ENCODE results near the gene IAH1.

The IAH1 gene

GRCh38 chr2:9474361-9475057 is at the start of gene IAH1:
TSS of gene IAH1 (plus strand) at chr2:9474551. CDS start at chr2:9474567, 16 bp downstream.
- no peak for FAIRE-seq

- FAIRE-seq: no peak
Measured at GRCh38 chr2:9428965-9429577, 45.3 kb upstream of the IAH1 start.

- no peak for FAIRE-seq
Measured at GRCh38 chr2:9430316-9431293, 43.7 kb upstream of the IAH1 start.

DNA sequence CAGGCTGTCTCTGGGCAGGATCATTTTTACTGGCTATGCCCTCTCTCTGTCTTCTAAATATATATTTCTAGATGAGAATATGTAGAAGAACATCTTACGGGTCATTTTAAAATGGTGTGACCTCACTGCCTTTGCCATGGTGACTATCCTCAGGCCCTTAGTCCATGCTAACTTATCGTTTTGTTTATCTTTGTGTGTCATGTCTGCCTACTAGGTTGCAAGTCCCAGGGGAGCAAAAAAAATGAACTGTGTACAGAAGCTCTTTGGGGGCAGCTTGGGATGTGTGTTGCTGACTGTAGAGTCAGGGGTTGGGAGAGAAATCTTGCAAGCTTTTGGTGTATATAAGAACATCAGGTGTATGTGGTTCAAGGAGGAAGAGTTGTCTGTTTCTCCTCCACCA is 39.9 kb upstream of the IAH1 start:
- no peak for FAIRE-seq

- no peak for FAIRE-seq
Measured at GRCh38 chr2:9439536-9439935, 34.8 kb upstream of the IAH1 start.

DNA sequence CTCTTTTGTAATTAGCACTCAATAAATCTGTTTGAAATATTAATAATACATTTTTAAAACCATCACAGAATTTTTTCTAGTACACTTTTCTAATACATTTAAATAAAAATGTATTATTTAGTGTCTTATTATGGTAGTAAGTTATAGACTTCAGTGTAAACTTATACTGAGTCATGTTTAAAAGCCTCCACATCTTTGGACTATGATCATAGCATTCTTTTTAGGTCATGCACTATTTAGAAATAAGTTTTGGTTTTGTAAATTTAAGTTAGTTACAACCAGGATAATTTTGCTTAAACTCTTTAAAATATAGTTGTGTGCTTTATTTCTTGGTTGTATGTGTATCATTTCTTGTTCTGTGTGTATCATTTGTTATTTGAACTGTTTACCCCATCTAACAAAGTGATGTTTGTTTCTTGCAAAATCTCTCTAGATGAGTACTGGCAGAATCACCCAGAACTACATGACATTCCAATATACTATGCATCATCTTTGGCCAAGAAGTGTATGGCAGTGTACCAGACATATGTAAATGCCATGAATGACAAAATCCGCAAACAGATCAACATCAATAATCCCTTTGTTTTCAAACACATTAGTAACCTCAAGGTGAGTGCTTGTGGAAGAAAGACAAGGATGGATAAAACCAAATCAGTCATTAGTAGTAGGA is 34.2 kb upstream of the IAH1 start:
- peak; percentile 3 for FAIRE-seq

DNA sequence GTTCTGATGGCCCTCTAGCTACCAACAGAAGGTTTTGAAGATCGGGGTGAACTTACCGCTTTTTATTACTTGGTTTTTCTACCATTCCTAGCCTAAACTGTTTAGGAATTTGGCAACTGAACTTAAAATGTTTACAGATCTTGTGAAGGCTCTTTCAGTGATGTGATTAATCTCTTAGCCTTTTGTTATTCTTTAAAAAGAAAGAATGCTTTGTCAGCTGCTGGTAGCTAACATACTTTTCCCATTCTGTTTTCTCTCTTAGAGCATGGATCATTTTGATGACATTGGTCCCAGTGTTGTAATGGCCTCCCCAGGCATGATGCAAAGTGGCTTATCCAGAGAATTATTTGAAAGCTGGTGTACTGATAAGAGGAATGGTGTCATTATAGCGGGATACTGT is 32.8 kb upstream of the IAH1 start:
- FAIRE-seq: no peak

GRCh38 chr2:9443526-9443925 is 30.8 kb upstream of the IAH1 start:
- no peak for FAIRE-seq

DNA sequence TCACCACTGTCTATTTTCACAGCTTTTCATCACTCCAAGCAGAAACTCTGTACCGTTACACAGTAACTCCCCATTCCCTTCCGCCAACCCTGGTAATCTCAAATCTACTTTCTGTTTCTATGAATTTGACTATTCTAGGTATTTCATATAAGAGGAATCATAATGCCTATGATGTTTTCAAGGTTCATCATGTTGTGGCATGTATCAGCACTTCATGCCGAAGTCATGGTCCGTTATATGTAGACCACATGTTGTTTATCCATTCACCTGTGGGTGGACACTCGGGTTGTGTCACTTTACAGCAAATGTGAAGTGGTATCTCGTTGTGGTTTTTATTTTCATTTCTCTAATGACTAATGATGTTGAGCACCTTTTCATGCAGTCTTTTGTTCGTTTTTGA is 29.3 kb upstream of the IAH1 start:
- no peak for FAIRE-seq

DNA sequence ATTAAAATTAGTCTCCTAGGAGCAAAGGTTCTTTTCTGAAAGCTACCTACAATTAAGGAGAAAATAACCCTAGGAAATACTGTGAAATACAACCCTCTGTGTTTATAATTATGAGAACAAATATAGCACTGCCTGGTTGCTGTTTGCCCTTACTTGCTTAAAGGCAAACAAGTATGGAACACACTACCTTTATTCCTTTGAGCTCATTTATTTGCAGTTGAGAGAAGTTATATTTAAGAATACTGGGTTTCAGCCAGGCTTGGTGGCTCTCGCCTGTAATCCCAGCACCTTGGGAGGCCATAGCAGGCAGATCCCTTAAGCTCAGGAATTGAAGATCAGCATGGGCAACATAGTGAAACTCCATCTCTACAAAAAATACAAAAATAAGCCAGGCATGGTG is 23.1 kb upstream of the IAH1 start:
- FAIRE-seq: no peak

DNA sequence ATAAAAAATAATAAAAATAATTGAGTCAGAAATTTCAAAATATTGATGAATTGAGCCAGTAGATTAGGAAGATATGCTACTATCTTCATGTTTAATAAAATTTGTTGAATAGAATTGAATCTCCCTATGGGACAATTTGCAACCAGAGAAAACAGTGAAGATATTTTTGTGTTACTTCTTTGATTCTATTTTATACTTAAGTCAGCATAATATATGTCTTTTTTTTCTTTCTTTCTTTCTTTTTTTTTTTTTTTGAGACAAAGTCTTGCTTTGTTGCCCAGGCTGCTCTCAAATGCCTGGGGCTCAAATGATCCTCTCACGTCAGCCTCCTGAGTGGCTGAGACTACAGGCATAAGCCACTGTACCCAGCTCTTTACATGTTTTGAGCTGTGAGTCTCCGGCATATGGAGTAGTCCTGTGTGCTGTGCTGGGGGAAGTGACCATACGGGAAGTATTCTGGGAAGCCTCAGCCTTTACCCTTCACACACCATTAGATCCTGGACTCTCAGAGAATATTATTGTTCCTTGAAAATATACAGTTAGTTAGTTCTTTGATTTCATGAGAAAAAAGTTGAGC is 13.8 kb upstream of the IAH1 start:
- no peak for FAIRE-seq

- no peak for FAIRE-seq
Measured at GRCh38 chr2:9461079-9461478, 13.3 kb upstream of the IAH1 start.

- no peak for FAIRE-seq
Measured at GRCh38 chr2:9462313-9462712, 12.0 kb upstream of the IAH1 start.

DNA sequence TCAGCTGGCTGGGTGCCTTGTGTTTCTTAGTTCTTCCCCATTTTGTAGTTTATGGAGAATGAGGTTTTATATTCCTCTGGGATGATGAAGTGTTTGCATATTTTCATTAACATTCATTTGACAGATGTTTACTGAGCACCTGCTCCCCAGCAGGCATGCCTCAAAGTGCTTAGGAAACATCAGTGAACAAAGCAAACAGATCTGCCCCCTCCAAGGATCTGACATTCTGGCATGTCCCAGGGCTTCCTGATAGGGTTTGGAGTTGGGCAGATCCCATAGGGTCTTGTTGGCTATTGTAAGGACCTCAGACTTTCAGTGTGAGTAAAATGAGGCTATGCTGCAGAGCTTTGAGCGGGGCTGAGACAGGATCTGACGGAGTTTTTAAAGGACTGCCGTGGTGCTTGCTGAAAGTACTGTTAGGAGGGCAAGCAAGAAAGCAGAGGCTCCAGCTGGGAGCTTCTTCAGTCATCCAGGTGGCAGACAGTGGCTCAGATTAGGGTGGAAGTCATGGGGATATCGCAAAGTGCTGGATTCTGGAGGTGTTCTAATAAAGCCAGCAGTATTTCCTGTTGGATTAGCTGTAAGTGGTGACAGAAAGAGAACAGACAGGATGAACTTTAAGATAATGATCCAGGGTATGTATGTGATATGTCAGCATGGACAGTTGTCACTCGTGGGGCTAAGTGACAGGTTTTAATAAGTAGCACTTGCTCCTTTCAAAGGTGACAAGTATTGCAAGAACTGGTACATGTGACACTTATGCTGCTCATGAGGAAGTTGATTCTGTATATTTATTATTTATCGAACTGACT is 11.3 kb upstream of the IAH1 start:
- no peak for FAIRE-seq

- no peak for FAIRE-seq
Measured at GRCh38 chr2:9463698-9464034, 10.7 kb upstream of the IAH1 start.

DNA sequence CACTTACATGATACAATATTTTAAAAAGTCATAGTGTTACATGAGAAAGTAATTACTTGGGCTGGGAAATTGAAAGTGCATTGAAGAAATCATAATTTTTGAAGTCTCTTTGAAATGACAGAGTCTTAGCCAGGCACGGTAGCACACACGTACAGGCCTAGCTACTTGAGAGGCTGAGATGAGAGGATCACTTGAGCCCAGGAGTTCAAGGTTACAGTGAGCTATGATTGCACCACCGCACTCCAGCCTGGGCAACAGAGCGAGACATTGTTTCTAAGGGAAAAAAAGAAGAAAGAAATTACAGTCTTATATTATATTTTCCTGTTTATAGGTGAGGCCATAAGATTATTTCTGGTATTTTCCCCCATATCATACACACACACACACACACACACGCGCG is 9.2 kb upstream of the IAH1 start:
- no peak for FAIRE-seq

GRCh38 chr2:9466147-9466683 is 8.1 kb upstream of the IAH1 start:
- no peak for FAIRE-seq

GRCh38 chr2:9467687-9468086 is 6.7 kb upstream of the IAH1 start:
- FAIRE-seq: no peak

GRCh38 chr2:9471206-9471605 is 3.1 kb upstream of the IAH1 start:
- no peak for FAIRE-seq

DNA sequence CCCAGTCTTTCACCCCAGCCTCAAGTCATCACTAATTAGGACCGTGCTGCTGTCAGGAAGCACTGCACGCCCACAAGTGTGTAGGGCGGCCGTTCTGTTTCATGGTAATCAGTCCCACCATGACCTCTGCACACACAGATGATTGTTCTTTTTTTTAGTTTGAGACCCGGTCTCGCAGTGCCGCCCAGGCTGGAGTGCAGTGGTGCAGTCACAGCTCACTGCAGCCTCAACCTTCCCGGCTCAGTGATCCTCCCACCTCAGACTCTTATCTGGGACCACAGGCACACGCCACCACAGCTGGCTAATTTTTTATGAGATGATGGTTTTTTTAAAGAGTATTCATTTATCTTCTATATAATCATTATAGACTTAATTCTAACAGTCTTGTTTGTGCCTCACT is 1.8 kb upstream of the IAH1 start:
- FAIRE-seq: no peak

GRCh38 chr2:9473308-9473984 is 905 bp upstream of the IAH1 start:
- FAIRE-seq: no peak
